ENCODE measurements around the gene ZFYVE16.
"Not testable (repeated sequence)": the region's sequence is repeated elsewhere in the genome, so short reads cannot be mapped to it uniquely, and the experiment has no call there.

The ZFYVE16 gene

GRCh38 chr5:80376557-80376956, 31.3 kb upstream of the ZFYVE16 start:
- H3K4me3 ChIP-seq (ENCODE audit: low read length), result no peak overlapping the region
- H3K27me3 ChIP-seq (ENCODE audit: low read depth, low read length), result no peaks in the 10 kb centered on the region
- H3K79me2 ChIP-seq (ENCODE audit: low read length), result no peaks in the 10 kb centered on the region
- no peaks in the 10 kb centered on the region for H4K20me1 ChIP-seq (ENCODE audit: insufficient read depth, low read length)
- no peak overlapping the region for H3K9ac ChIP-seq (ENCODE audit: low read length)
- TF ChIP-seq CTCF (IDR thresholded peaks at IDR 0.05; ENCODE audit: low read depth, low read length) (no peak), EZH2phosphoT487 (IDR thresholded peaks at IDR 0.05; ENCODE audit: low read depth) (no peak)
- no peak overlapping the region for H3K4me2 ChIP-seq (ENCODE audit: low read length)
- no peaks in the 10 kb centered on the region for H3K36me3 ChIP-seq (replicated peaks; ENCODE audit: low read depth, low read length)
- H3K4me1 ChIP-seq (ENCODE audit: low read length), result no peaks in the 10 kb centered on the region
- H2AFZ ChIP-seq (ENCODE audit: low read depth, low read length), result no peak overlapping the region
- no peak overlapping the region for H3K27ac ChIP-seq (ENCODE audit: low read length)
- no peaks in the 10 kb centered on the region for H3K9me3 ChIP-seq (ENCODE audit: insufficient read depth, low read length)

- Histone ChIP-seq H3K4me1 (ENCODE audit: low read length) (peaks cover 17% of the 10 kb centered on the region), H3K9ac (ENCODE audit: low read length) (no peak overlapping the region), H3K27ac (ENCODE audit: low read length) (no peak overlapping the region), H3K9me3 (ENCODE audit: insufficient read depth, low read length) (no peaks in the 10 kb centered on the region), H2AFZ (ENCODE audit: low read depth, low read length) (no peak overlapping the region), H3K27me3 (ENCODE audit: low read depth, low read length) (no peaks in the 10 kb centered on the region), H3K4me3 (ENCODE audit: low read length) (no peak overlapping the region), H4K20me1 (ENCODE audit: insufficient read depth, low read length) (no peaks in the 10 kb centered on the region), H3K79me2 (ENCODE audit: low read length) (no peaks in the 10 kb centered on the region), H3K36me3 (replicated peaks; ENCODE audit: low read depth, low read length) (no peaks in the 10 kb centered on the region), H3K4me2 (ENCODE audit: low read length) (no peak overlapping the region)
- no peak for TF ChIP-seq CTCF (IDR thresholded peaks at IDR 0.05; ENCODE audit: low read depth, low read length)
Observed at GRCh38 chr5:80382488-80382887, 25.4 kb upstream of the ZFYVE16 start.

DNA sequence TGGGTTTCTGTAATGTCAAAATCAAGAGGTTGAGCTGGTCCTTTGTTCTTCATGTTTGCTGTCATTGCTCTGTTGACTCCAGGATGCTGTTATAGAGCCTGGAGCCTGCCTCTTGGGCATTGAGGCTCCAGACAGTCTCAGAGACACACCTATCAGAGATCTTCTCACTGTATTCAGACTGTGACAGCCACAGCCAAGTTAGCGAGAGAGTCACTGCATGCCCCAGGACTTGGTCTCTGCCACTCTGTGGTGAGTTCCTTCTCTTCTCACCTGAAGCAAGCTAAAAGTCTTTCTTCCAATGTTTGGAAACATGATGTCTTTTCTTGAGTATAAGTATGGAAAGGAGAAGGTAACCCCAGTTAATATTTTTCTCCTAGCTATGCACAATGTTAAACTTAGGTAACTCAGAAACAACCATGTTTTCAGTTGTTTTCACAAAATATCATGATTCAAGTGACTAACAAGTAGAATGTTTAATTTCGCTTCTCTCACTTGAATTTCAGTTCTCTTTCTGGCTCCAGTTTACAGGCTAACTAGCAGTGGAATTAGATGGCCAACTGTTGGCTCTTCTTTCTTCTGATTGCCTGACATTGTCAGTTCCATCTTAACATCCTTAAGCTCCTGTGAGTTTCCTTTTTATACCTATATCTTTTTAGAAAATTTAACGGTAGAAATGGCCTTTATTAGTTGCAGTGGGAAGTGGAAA, 20.6 kb upstream of the ZFYVE16 start:
- Histone ChIP-seq H3K4me1 (ENCODE audit: low read length) (peaks cover 43% of the 10 kb centered on the region), H4K20me1 (ENCODE audit: insufficient read depth, low read length) (no peaks in the 10 kb centered on the region), H3K4me2 (ENCODE audit: low read length) (peak overlapping the region; percentile 61), H2AFZ (ENCODE audit: low read depth, low read length) (peak overlapping the region; percentile 20; the same call in 1 of the 2 replicates), H3K9ac (ENCODE audit: low read length) (peak overlapping the region; percentile 31), H3K79me2 (ENCODE audit: low read length) (no peaks in the 10 kb centered on the region), H3K9me3 (ENCODE audit: insufficient read depth, low read length) (no peaks in the 10 kb centered on the region), H3K27ac (ENCODE audit: low read length) (peak overlapping the region; percentile 84), H3K4me3 (ENCODE audit: low read length) (peak overlapping the region; percentile 44), H3K36me3 (replicated peaks; ENCODE audit: low read depth, low read length) (no peaks in the 10 kb centered on the region), H3K27me3 (ENCODE audit: low read depth, low read length) (no peaks in the 10 kb centered on the region)
- TF ChIP-seq EZH2phosphoT487 (IDR thresholded peaks at IDR 0.05; ENCODE audit: low read depth), result no peak
- TF ChIP-seq CTCF (IDR thresholded peaks at IDR 0.05; ENCODE audit: low read depth, low read length), result no peak

- H3K36me3 ChIP-seq (replicated peaks; ENCODE audit: low read depth, low read length), result no peaks in the 10 kb centered on the region
- no peaks in the 10 kb centered on the region for H3K27me3 ChIP-seq (ENCODE audit: low read depth, low read length)
- peak overlapping the region; percentile 31 for H3K4me3 ChIP-seq (ENCODE audit: low read length)
- H3K9me3 ChIP-seq (ENCODE audit: insufficient read depth, low read length), result no peaks in the 10 kb centered on the region
- peak overlapping the region; percentile 41 for H3K4me2 ChIP-seq (ENCODE audit: low read length)
- H3K27ac ChIP-seq (ENCODE audit: low read length), result no peak overlapping the region
- H3K9ac ChIP-seq (ENCODE audit: low read length), result no peak overlapping the region
- peaks cover 37% of the 10 kb centered on the region for H3K4me1 ChIP-seq (ENCODE audit: low read length)
- H4K20me1 ChIP-seq (ENCODE audit: insufficient read depth, low read length), result no peaks in the 10 kb centered on the region
- no peaks in the 10 kb centered on the region for H3K79me2 ChIP-seq (ENCODE audit: low read length)
- TF ChIP-seq CTCF (IDR thresholded peaks at IDR 0.05; ENCODE audit: low read depth, low read length) (no peak), EZH2phosphoT487 (IDR thresholded peaks at IDR 0.05; ENCODE audit: low read depth) (no peak)
- peak overlapping the region; percentile 81; the same call in 1 of the 2 replicates for H2AFZ ChIP-seq (ENCODE audit: low read depth, low read length)
Observed at GRCh38 chr5:80389580-80389979, 18.3 kb upstream of the ZFYVE16 start.

- H3K36me3 ChIP-seq (replicated peaks; ENCODE audit: low read depth, low read length); H3K79me2 ChIP-seq (ENCODE audit: low read length); H3K27me3 ChIP-seq (ENCODE audit: low read depth, low read length); H2AFZ ChIP-seq (ENCODE audit: low read depth, low read length); H3K9ac ChIP-seq (ENCODE audit: low read length); H3K27ac ChIP-seq (ENCODE audit: low read length); H3K4me3 ChIP-seq (ENCODE audit: low read length); H3K9me3 ChIP-seq (ENCODE audit: insufficient read depth, low read length); H4K20me1 ChIP-seq (ENCODE audit: insufficient read depth, low read length): not testable (repeated sequence)
- Histone ChIP-seq H3K4me2 (ENCODE audit: low read length) (peak overlapping the region; percentile 12; the same call in 1 of the 2 replicates), H3K4me1 (ENCODE audit: low read length) (peaks cover 37% of the 10 kb centered on the region)
Observed at GRCh38 chr5:80390413-80390812, 17.5 kb upstream of the ZFYVE16 start.

- not testable (repeated sequence) for H3K9ac ChIP-seq (ENCODE audit: low read length); H3K27ac ChIP-seq (ENCODE audit: low read length); H2AFZ ChIP-seq (ENCODE audit: low read depth, low read length); H3K27me3 ChIP-seq (ENCODE audit: low read depth, low read length); H3K4me3 ChIP-seq (ENCODE audit: low read length); H3K4me2 ChIP-seq (ENCODE audit: low read length); H3K9me3 ChIP-seq (ENCODE audit: insufficient read depth, low read length); H3K79me2 ChIP-seq (ENCODE audit: low read length); H3K36me3 ChIP-seq (replicated peaks; ENCODE audit: low read depth, low read length); H4K20me1 ChIP-seq (ENCODE audit: insufficient read depth, low read length)
- peaks cover 37% of the 10 kb centered on the region for H3K4me1 ChIP-seq (ENCODE audit: low read length)
Observed at GRCh38 chr5:80391267-80391666, 16.6 kb upstream of the ZFYVE16 start.

All from OCI-LY3 (cell line).